ENCODE results near the gene CHTF18.

Gene CHTF18

DNA sequence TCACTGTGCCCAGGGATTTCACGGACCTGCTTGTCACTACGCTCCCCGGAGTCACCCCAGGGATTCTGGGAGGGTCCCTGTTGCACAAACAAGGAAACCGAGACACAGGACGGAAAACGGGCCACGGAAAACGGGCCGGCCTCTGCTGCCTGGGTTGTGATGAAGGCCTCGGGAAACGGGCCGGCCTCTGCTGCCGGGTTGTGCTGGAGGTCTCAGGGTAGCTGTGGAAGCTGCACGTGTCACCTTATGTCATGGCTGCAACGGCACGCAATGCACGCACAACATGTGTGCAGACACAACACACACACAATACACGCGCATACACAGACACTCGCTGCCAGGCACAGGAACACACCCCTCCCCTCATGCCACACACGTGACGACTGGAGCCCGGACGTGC is 39.1 kb downstream of the CHTF18 start:
- TF ChIP-seq, protein P1, sequence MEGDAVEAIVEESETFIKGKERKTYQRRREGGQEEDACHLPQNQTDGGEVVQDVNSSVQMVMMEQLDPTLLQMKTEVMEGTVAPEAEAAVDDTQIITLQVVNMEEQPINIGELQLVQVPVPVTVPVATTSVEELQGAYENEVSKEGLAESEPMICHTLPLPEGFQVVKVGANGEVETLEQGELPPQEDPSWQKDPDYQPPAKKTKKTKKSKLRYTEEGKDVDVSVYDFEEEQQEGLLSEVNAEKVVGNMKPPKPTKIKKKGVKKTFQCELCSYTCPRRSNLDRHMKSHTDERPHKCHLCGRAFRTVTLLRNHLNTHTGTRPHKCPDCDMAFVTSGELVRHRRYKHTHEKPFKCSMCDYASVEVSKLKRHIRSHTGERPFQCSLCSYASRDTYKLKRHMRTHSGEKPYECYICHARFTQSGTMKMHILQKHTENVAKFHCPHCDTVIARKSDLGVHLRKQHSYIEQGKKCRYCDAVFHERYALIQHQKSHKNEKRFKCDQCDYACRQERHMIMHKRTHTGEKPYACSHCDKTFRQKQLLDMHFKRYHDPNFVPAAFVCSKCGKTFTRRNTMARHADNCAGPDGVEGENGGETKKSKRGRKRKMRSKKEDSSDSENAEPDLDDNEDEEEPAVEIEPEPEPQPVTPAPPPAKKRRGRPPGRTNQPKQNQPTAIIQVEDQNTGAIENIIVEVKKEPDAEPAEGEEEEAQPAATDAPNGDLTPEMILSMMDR (IDR thresholded peaks at IDR 0.05; ENCODE audit: low read depth, low read length), result no peak

DNA sequence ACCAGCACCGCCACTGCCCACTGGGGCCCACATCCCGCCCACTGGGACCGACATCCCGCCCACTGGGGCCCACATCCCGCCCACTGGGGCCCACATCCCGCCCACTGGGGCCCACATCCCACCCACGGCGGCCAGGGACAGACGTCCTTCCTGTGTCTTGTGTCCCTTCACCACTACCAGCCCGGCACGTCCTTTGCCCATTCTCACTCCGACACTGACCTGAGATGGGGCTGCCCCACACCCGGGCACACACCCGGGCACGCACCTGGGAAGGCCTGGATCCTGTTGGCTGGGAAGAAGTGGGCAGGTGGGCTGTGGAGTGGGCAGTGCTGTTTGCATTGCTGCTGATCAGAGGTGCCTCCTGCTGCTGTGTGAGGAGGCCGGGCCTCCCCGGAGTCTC is 40.5 kb downstream of the CHTF18 start:
- TF ChIP-seq, protein P1 (IDR thresholded peaks at IDR 0.05; ENCODE audit: low read depth, low read length), result no peak

More for the DNA sequence above, 39.1 kb downstream of the CHTF18 start:
- H3K4me3 ChIP-seq (ENCODE audit: low read depth, low read length), result no peak overlapping the region

DNA sequence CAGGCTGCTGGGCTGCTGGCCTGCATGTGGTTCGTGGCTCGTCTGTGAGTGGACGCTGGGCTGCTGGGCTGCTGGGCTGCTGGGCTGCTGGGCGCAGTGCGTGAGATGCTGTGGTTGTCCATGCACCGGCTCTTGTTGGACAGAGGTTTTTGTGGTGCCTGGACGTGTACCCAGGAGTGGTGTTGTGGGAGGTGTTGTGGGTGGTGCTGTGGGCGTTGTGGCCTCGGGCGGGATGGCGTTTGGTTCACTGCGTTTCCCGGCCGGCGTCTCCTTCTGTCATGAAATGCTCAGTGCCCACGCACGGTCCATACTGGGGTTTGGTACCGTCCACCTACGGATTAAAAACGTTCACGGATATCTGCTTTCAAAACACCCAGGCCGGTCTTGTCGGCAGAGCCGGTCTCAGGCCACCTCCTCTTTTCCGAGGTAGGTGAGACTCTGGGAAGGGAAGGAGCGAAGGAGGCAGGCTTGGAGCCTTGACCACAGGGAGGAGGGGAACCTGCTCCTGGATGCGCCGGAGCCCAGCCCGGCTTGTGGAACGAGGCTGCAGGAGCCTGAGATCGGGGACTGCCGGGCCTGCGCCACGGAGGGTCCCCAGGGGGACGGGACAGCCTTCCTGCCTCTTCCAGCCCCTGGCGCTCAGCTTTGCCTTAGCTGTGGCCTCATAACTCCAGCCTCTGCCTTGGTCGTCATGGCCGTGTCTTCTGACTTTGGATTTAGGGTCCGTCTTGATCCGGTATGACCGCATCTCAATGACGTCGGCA is 41.9 kb downstream of the CHTF18 start:
- TF ChIP-seq, protein P1 (IDR thresholded peaks at IDR 0.05; ENCODE audit: low read depth, low read length), result no peak
- H3K4me3 ChIP-seq (ENCODE audit: low read depth, low read length), result no peak overlapping the region

More for the DNA sequence above, 40.5 kb downstream of the CHTF18 start:
- H3K4me3 ChIP-seq (ENCODE audit: low read depth, low read length), result no peak overlapping the region

DNA sequence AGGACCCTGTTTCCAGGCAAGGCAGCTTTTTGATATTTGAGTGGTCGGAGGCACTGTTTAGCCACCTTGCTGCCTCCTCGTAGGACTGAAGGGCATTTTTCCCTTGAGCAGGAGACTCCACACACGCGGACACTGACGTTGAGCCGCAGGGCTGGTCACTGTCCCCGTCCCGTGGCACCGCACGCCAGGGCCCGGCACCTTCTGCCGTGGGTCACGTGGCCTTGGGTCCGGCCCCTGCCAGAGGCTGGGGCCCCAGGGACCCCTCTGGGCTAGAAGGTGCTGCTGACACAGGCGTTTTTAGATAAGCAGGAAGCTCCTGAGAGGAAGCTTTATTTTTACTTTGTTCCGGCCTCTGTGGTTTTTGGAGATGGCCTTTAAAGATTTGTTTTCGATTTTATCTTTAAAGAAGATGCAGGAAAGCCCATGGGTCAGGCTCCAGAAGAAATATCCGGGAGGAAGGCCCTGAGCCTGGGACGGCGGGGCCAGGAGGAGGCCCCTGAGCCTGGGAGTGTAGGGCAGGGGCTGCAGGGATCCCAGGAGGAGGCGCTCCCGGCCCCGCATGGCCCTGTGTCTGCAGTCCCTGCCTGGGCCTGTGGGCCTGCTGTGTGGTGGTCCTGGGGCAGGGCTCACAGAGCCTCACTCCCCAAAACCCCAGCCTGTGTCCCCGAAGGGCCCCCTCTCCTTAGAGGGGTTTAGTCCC is 42.6 kb downstream of the CHTF18 start:
- TF ChIP-seq, protein P1 (IDR thresholded peaks at IDR 0.05; ENCODE audit: low read depth, low read length), result no peak
- no peak overlapping the region for H3K4me3 ChIP-seq (ENCODE audit: low read depth, low read length)

DNA sequence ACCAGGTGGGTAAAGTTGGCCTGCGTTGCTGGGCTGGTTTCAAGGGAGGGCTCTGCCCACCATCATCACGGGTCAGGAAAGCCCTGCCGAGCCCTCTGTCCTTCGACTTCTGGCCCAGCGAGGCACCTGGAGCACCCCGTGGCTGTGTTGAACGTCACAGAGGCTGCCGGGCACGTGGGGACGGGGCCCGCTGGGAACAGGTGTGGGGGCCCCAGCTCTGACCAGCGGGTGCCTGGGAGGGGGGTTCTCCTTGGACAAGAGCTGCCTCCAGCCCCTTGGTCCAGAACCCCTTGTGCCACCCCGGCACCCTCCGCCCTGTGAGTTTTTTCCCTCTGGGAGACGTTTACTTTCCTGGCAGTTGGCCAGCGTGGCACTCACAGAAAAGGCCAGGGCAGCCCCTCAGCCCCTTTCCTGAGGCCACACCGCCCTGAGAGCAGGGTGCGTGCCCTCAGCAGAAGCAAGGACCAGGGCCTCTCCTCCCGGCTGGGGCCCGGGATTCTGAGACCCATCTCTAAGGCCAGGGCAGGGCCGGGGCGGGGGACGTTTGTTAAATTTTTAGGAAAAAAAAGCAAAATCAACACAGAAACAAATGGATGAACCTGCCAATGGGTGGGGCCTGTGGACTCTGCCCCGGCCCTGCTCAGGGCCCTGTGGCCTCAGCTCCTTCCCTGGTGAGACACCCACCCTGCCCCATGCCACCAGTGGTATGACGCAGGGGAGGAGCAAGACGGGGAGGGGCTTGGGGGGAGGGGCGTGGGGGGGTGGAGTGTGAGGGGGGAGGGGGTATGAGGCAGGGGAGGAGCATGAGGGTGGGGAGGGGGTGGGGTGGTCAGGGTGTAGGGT is 43.4 kb downstream of the CHTF18 start:
- no peak overlapping the region for H3K4me3 ChIP-seq (ENCODE audit: low read depth, low read length)
- TF ChIP-seq, protein P1 (IDR thresholded peaks at IDR 0.05; ENCODE audit: low read depth, low read length), result no peak

DNA sequence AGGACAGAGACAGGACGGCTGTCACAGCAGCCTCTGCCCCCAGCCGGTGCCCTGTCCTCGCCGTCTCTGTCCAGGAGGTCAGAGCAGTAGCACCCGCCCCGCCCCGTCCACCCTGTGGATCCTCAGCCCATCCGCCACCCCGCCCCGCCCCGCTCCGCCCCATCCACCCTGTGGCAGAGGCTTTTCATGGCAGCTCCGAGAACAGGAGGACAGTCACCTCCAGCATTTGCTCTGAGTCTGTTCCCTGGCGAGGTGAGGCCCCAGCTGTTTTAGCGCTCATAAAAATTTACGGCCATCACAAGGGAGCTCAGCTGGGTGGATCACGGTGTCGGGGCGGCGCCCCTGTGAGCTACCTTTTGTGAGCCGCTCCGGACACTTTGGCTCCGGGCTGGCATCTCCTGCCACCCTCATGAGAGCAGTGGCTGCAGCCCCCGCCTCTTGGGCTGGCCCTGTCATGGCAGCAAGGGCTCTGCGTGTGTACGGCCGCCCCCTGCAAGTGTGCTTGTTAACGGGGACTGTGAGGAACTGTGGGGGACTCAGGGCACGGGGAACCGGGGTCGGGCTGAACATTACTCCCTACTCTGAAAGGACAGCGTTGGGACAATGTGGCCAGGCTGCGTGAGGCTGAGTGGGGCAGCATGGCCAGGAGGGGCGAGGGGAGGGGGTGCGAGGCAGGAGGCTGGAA is 44.4 kb downstream of the CHTF18 start:
- TF ChIP-seq, protein P1 (IDR thresholded peaks at IDR 0.05; ENCODE audit: low read depth, low read length), result no peak
- no peak overlapping the region for H3K4me3 ChIP-seq (ENCODE audit: low read depth, low read length)

Measured in WI38 (cell line).